HG03045 (cell line): ENCODE results near the gene OR2M4.
"Not testable (repeated sequence)": the region's sequence is repeated elsewhere in the genome, so short reads cannot be mapped to it uniquely, and the experiment has no call there.

Source experiments
- ATAC-seq: cut with Tn5 transposase; IDR thresholded peaks from one replicate; pipeline ENCODE4 v1.9.1; 2021; ENCODE audit warnings: mild to moderate bottlenecking, moderate library complexity; ENCODE audit not compliant: unreplicated experiment

The OR2M4 gene

GRCh38 chr1:248231117-248231516 is at the start of gene OR2M4:
OR2M4 (plus strand) TSS chr1:248231417; CDS start chr1:248238929, 7,512 bp downstream.
- no peak for ATAC-seq

- ATAC-seq: no peak
These were observed 47.2 kb upstream of the OR2M4 start for GRCh38 chr1:248183996-248184395.

GRCh38 chr1:248187363-248187762 is 43.9 kb upstream of the OR2M4 start:
- no peak for ATAC-seq

- ATAC-seq: no peak
These were observed 42.2 kb upstream of the OR2M4 start for GRCh38 chr1:248189026-248189425.

GRCh38 chr1:248194117-248194516 is 37.1 kb upstream of the OR2M4 start:
- ATAC-seq: no peak

- no peak for ATAC-seq
These were observed 34.3 kb upstream of the OR2M4 start, which contains the start of gene OR2M3 for GRCh38 chr1:248196965-248197364. OR2M3 (plus strand) TSS chr1:248197265; CDS start chr1:248203068, 5,803 bp downstream.

GRCh38 chr1:248215880-248216279 is 15.3 kb upstream of the OR2M4 start:
- no peak for ATAC-seq

- ATAC-seq: no peak
These were observed 5.7 kb upstream of the OR2M4 start for GRCh38 chr1:248225537-248225936.

- no peak for ATAC-seq
These were observed 1.8 kb upstream of the OR2M4 start for GRCh38 chr1:248229360-248229908.

GRCh38 chr1:248239478-248239877 is 8.3 kb downstream of the OR2M4 start:
- no peak for ATAC-seq

- ATAC-seq: peak; percentile 84
These were observed 12.0 kb downstream of the OR2M4 start for GRCh38 chr1:248243204-248243603.

- not testable (repeated sequence) for ATAC-seq
These were observed 28.1 kb downstream of the OR2M4 start for GRCh38 chr1:248259309-248259708.

GRCh38 chr1:248268178-248268577 is 37.0 kb downstream of the OR2M4 start:
- ATAC-seq: no peak

GRCh38 chr1:248273225-248273624 is 42.0 kb downstream of the OR2M4 start:
- not testable (repeated sequence) for ATAC-seq

- no peak for ATAC-seq
These were observed 46.7 kb downstream of the OR2M4 start, which contains the start of gene OR2T33 for GRCh38 chr1:248277876-248278275. OR2T33 (minus strand) TSS chr1:248277976; CDS start chr1:248273814, 4,162 bp downstream.

GRCh38 chr1:248288391-248288790 is 57.2 kb downstream of the OR2M4 start:
- no peak for ATAC-seq
